OCI-LY1 (cell line): ENCODE results near the gene USP10.

Experiments used
- CTCF ChIP-seq: fragments of 200-600 bp; sonication (generic), shearing (Covaris generic); IDR thresholded peaks from 2 replicates; pipeline ENCODE4 v1.5.1; 2017; ENCODE audit warnings: mild to moderate bottlenecking, antibody characterized with exemption, low read length, moderate library complexity, mixed read lengths
- EZH2 ChIP-seq: fragments of 200-600 bp; sonication (generic), shearing (Covaris generic); IDR thresholded peaks from 2 replicates; pipeline ENCODE4 v1.8.0; 2017; ENCODE audit warnings: borderline replicate concordance, mixed run types, mild to moderate bottlenecking, antibody characterized with exemption, low read length, moderate library complexity, mixed read lengths

- TF ChIP-seq CTCF (no peak), EZH2 (no peak)
Measured at GRCh38 chr16:84684592-84684965, 15.2 kb upstream of the USP10 start.
